Measurements from ENCODE around the gene HECTD2. TPM values are rescaled to one million over a fixed set of nuclear protein-coding genes. Genes with fewer than 3 reads are reported as not detected.
"Not testable (repeated sequence)": the region's sequence is repeated elsewhere in the genome, so short reads cannot be mapped to it uniquely, and the experiment has no call there.

HECTD2 gene
- polyA plus RNA-seq, 1 donor from 2014 or later = 87.6 TPM

DNA sequence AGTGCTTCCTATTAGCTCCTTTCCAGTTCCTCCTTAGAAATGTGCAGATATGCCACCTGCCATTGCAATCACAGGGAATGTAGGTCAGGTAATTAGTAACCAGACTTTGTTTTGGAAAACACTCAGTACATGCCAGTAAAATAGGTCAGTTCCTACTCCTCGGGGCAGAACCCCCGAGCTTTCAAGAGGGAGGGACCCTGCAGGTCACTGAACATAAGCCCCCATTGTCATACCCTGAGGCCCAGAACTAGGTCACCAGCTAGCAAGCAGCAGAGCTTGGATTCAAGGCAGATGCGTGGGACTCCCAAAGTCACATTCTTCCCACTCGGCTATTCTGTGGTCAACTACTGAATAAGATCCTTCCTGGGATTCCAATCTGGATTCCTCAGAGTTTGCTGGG is 117.9 kb downstream of the HECTD2 start:
- Histone ChIP-seq H3K36me3 (ENCODE audit: insufficient read depth, low read length) (no peaks in the 10 kb centered on the region), H3K27me3 (ENCODE audit: insufficient read depth, low read depth, low read length) (no peaks in the 10 kb centered on the region), H3K79me2 (replicated peaks; ENCODE audit: insufficient read depth, low read length) (no peaks in the 10 kb centered on the region), H2AFZ (ENCODE audit: low read depth, low read length) (no peak overlapping the region), H3K4me2 (ENCODE audit: low read length) (no peak overlapping the region), H3K9me3 (ENCODE audit: low read length) (no peaks in the 10 kb centered on the region), H3K9ac (ENCODE audit: low read length) (no peak overlapping the region), H3K9me2 (ENCODE audit: insufficient read depth, low read length) (no peaks in the 10 kb centered on the region), H3K27ac (ENCODE audit: low read length) (no peak overlapping the region), H3F3A (ENCODE audit: insufficient read depth, low read length, poor library complexity, severe bottlenecking) (no peaks in the 10 kb centered on the region), H3K4me3 (ENCODE audit: low read length) (no peak overlapping the region), H4K20me1 (ENCODE audit: insufficient read depth) (no peaks in the 10 kb centered on the region)
- no peak for TF ChIP-seq MXI1 (conservative IDR thresholded peaks at IDR 0.05; ENCODE audit: poor library complexity, severe bottlenecking)
- TF ChIP-seq SMC3 (conservative IDR thresholded peaks at IDR 0.05; ENCODE audit: poor library complexity) = no peak
- TF ChIP-seq, protein P1, sequence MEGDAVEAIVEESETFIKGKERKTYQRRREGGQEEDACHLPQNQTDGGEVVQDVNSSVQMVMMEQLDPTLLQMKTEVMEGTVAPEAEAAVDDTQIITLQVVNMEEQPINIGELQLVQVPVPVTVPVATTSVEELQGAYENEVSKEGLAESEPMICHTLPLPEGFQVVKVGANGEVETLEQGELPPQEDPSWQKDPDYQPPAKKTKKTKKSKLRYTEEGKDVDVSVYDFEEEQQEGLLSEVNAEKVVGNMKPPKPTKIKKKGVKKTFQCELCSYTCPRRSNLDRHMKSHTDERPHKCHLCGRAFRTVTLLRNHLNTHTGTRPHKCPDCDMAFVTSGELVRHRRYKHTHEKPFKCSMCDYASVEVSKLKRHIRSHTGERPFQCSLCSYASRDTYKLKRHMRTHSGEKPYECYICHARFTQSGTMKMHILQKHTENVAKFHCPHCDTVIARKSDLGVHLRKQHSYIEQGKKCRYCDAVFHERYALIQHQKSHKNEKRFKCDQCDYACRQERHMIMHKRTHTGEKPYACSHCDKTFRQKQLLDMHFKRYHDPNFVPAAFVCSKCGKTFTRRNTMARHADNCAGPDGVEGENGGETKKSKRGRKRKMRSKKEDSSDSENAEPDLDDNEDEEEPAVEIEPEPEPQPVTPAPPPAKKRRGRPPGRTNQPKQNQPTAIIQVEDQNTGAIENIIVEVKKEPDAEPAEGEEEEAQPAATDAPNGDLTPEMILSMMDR (IDR thresholded peaks at IDR 0.05; ENCODE audit: poor library complexity, severe bottlenecking) = no peak
- TF ChIP-seq RAD21 (conservative IDR thresholded peaks at IDR 0.05) = no peak
- no peak for TF ChIP-seq POLR2AphosphoS5 (IDR thresholded peaks at IDR 0.05)
- TF ChIP-seq TAF1 (IDR thresholded peaks at IDR 0.05; ENCODE audit: low read depth) = no peak
- TF ChIP-seq EZH2 (IDR thresholded peaks at IDR 0.05; ENCODE audit: borderline replicate concordance, insufficient read depth, low read length, poor library complexity, severe bottlenecking) = no peak
- TF ChIP-seq, protein P2, sequence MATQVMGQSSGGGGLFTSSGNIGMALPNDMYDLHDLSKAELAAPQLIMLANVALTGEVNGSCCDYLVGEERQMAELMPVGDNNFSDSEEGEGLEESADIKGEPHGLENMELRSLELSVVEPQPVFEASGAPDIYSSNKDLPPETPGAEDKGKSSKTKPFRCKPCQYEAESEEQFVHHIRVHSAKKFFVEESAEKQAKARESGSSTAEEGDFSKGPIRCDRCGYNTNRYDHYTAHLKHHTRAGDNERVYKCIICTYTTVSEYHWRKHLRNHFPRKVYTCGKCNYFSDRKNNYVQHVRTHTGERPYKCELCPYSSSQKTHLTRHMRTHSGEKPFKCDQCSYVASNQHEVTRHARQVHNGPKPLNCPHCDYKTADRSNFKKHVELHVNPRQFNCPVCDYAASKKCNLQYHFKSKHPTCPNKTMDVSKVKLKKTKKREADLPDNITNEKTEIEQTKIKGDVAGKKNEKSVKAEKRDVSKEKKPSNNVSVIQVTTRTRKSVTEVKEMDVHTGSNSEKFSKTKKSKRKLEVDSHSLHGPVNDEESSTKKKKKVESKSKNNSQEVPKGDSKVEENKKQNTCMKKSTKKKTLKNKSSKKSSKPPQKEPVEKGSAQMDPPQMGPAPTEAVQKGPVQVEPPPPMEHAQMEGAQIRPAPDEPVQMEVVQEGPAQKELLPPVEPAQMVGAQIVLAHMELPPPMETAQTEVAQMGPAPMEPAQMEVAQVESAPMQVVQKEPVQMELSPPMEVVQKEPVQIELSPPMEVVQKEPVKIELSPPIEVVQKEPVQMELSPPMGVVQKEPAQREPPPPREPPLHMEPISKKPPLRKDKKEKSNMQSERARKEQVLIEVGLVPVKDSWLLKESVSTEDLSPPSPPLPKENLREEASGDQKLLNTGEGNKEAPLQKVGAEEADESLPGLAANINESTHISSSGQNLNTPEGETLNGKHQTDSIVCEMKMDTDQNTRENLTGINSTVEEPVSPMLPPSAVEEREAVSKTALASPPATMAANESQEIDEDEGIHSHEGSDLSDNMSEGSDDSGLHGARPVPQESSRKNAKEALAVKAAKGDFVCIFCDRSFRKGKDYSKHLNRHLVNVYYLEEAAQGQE (IDR thresholded peaks at IDR 0.05; ENCODE audit: borderline replicate concordance) = no peak

DNA sequence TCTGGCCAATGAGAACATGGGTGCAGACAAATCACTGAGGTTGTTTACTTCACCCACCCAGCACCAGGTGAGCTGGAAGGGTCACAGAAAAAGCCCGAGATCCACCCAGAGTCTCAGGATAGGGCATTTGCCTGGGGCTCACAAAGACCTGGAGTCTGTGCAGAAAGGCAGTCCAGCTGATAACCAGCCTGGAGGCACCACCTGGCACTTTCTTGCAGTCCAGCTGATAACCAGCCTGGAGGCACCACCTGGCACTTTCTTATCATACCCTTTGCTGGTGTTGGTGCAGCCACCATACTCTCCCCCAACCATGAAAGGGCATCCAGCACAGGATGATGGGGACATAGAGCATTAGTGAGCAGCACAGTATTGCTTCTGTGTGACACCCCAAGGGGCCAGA is 118.6 kb downstream of the HECTD2 start:
- no peak overlapping the region for H3K4me2 ChIP-seq (ENCODE audit: low read length)
- H3K27ac ChIP-seq (ENCODE audit: low read length) = no peak overlapping the region
- H3K9me3 ChIP-seq (ENCODE audit: low read length) = no peaks in the 10 kb centered on the region
- H3F3A ChIP-seq (ENCODE audit: insufficient read depth, low read length, poor library complexity, severe bottlenecking) = no peaks in the 10 kb centered on the region
- no peaks in the 10 kb centered on the region for H3K79me2 ChIP-seq (replicated peaks; ENCODE audit: insufficient read depth, low read length)
- no peaks in the 10 kb centered on the region for H4K20me1 ChIP-seq (ENCODE audit: insufficient read depth)
- no peaks in the 10 kb centered on the region for H3K27me3 ChIP-seq (ENCODE audit: insufficient read depth, low read depth, low read length)
- H3K9me2 ChIP-seq (ENCODE audit: insufficient read depth, low read length) = no peaks in the 10 kb centered on the region
- TF ChIP-seq SMC3 (conservative IDR thresholded peaks at IDR 0.05; ENCODE audit: poor library complexity) (no peak), EP300 (conservative IDR thresholded peaks at IDR 0.05; ENCODE audit: poor library complexity, severe bottlenecking) (no peak), POLR2AphosphoS5 (IDR thresholded peaks at IDR 0.05) (no peak), TAF1 (IDR thresholded peaks at IDR 0.05; ENCODE audit: low read depth) (no peak), MXI1 (conservative IDR thresholded peaks at IDR 0.05; ENCODE audit: poor library complexity, severe bottlenecking) (no peak), EZH2 (IDR thresholded peaks at IDR 0.05; ENCODE audit: borderline replicate concordance, insufficient read depth, low read length, poor library complexity, severe bottlenecking) (no peak), RAD21 (conservative IDR thresholded peaks at IDR 0.05) (no peak)
- TF ChIP-seq, protein P2 (IDR thresholded peaks at IDR 0.05; ENCODE audit: borderline replicate concordance) = no peak
- no peak overlapping the region for H2AFZ ChIP-seq (ENCODE audit: low read depth, low read length)
- no peak overlapping the region for H3K9ac ChIP-seq (ENCODE audit: low read length)
- H3K4me3 ChIP-seq (ENCODE audit: low read length) = no peak overlapping the region
- no peaks in the 10 kb centered on the region for H3K36me3 ChIP-seq (ENCODE audit: insufficient read depth, low read length)

DNA sequence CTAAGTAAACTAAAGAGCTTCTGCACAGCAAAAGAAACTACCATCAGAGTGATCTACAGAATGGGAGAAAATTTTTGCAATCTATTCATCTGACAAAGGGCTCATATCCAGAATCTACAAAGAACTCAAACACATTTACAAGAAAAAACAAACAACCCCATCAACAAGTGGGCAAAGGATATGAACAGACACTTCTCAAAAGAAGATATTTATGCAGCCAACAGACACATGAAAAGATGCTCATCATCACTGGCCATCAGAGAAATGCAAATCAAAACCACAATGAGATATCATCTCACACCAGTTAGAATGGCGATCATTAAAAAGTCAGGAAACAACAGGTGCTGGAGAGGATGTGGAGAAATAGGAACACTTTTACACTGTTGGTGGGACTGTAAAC is 124.6 kb downstream of the HECTD2 start:
- H3K4me3 ChIP-seq (ENCODE audit: low read length); H3K79me2 ChIP-seq (replicated peaks; ENCODE audit: insufficient read depth, low read length); H3K9ac ChIP-seq (ENCODE audit: low read length); H3K4me2 ChIP-seq (ENCODE audit: low read length); H3K27me3 ChIP-seq (ENCODE audit: insufficient read depth, low read depth, low read length); H3K36me3 ChIP-seq (ENCODE audit: insufficient read depth, low read length); H3F3A ChIP-seq (ENCODE audit: insufficient read depth, low read length, poor library complexity, severe bottlenecking); H3K9me2 ChIP-seq (ENCODE audit: insufficient read depth, low read length); H2AFZ ChIP-seq (ENCODE audit: low read depth, low read length); H4K20me1 ChIP-seq (ENCODE audit: insufficient read depth); H3K9me3 ChIP-seq (ENCODE audit: low read length); H3K27ac ChIP-seq (ENCODE audit: low read length): not testable (repeated sequence)
